Urinary bladder (tissue), 4 donors: ENCODE measurements around the gene HOXA5. TPM values are rescaled to one million over a fixed set of nuclear protein-coding genes. Genes with fewer than 3 reads are reported as not detected.
A peak's percentile ranks its signal among the peaks of the same experiment; 100 is the strongest.

Source experiments
- DNase-seq: peaks from one replicate; pipeline ENCODE4 v3.0.0-alpha.2; 2015; ENCODE audit errors: extremely low spot score
- H3K27ac ChIP-seq: one replicate; pipeline ENCODE4 v1.5.1; 2013; ENCODE audit warnings: low read depth, mild to moderate bottlenecking, moderate library complexity
- H3K36me3 ChIP-seq: one replicate; pipeline ENCODE4 v1.6.1; 2013; ENCODE audit warnings: mild to moderate bottlenecking, moderate library complexity; ENCODE audit not compliant: insufficient read depth
- H3K4me1 ChIP-seq: one replicate; pipeline ENCODE4 v1.6.1; 2013; ENCODE audit warnings: mild to moderate bottlenecking, moderate library complexity; ENCODE audit not compliant: insufficient read depth
- H3K4me3 ChIP-seq: one replicate; pipeline ENCODE4 v1.5.1; 2013; ENCODE audit warnings: low read depth, low read length
- WGBS: extraction: QIAGEN DNeasy Blood & Tissue Kit; methylation state at CpG from one replicate; pipeline ENCODE4 v1.1.7; 2013; 5-methylcytosine and 5-hydroxymethylcytosine counted together
- polyA plus RNA-seq: library from polyadenylated mRNA; stranded (reverse); fragments of 200-250 nt; gene quantifications from one replicate; pipeline ENCODE4 v1.2.3, GENCODE V29; 2013
- total RNA-seq: library from RNA; depleted of rRNA; stranded (reverse); fragments of >200 nt; gene quantifications from one replicate; pipeline ENCODE4 v1.2.3, GENCODE V29; 2014
- donor health status: healthy with polysubstance abuse.
- donor health status: healthy.

Gene HOXA5
- total and polyA plus RNA-seq, 2 donors = 9.9 to 12.5 TPM

GRCh38 chr7:27185854-27186667 lies 42.6 kb upstream of the HOXA5 start:
- peak overlapping the region; percentile 97 for H3K27ac ChIP-seq
- peak overlapping the region; percentile 57 for H3K4me3 ChIP-seq
- H3K4me1 ChIP-seq = peaks cover 1% of the 10 kb centered on the region
- H3K36me3 ChIP-seq = no peaks in the 10 kb centered on the region
- WGBS = 6% methylated on average over 24 of the region's 24 CpGs
- DNase-seq = no peak

DNA sequence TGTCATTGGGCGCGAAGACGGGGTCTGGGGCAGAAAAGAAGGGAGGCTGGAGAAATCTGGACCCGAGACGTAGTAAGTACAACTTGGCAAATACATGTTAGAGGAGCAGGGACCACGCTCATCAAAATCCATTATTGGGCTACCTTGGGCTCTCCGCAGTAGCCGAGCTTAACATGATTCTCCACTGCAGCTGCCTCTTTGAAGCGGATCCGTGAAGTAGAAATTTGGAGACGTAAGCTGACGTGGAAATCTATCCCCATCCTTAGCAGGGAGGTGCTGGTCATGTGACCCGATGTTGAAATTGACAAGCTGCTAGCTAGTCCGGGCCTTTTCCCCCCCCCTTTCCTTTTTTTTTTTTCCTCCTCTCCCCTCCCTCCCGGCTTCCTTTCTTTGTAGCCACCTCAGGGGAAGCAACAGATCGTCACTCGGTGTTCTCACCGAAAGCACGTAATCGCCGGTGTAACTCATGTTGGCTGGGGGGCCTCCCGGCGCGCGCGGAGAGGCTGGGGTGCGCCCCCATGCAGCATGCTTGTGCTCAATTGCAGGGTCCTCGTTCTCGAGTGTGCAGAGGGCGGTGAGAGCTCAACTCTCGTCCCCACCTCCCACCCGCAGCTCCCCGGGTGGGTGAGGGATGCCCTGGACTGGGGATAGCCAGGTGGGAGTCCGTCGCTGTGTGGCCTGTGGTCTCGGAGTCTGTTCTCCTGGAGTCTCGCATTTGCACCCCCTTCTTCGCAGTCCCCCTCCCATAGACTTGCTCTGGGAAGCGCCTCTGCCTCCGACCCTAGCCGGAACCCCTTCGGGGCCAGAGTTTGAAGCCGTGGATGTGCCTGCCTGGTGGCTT lies 41.8 kb upstream of the HOXA5 start, which contains the start of gene HOXA11:
Gene HOXA11 (minus strand): TSS at position 220 of the 841 bp plus-strand sequence. CDS start 88 bp downstream, at position 132.
- WGBS = 2% methylated on average over 43 of the region's 43 CpGs
- Histone ChIP-seq H3K4me3 (peak within 1 kb of the TSS; percentile 82), H3K4me1 (peaks cover 1% of the 10 kb centered on the region), H3K27ac (peak within 1 kb of the TSS; percentile 97), H3K36me3 (no peaks in the 10 kb centered on the region)
- peak; percentile 87 for DNase-seq

GRCh38 chr7:27184337-27185012 lies 41.0 kb upstream of the HOXA5 start:
- H3K27ac ChIP-seq = peak overlapping the region; percentile 95

DNA sequence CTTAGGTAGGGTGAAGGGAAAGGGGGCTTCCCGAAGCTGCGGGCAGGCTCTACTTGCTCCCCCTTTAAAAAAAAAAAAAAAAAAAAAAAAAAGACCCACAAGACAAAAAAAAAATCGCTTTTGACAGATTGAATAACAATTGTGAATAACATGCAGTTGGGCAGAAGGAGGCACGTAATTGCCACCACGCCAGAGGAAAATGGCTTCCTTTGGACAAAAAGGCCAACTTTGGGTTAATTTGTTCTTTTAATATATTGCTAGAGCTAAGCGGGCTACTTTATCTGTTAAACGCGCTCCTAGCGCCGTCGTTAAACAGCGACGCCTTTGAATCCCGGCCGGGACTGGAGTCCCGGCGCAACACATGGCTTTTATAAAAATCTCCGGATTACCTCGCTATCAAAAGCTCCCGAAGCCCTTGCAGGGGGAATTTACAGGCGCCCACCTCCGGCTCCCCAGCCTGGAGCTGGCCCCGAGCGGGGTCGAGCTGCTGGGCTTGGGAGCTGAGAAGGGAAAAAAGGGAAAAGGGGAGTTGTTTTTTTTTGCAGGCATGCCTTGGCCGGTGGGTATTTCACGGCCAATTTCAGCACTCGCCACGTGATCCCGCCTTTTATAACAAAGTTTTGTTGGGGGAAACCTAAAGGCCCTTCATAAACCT lies 40.3 kb upstream of the HOXA5 start:
- DNase-seq = no peak
- Histone ChIP-seq H3K27ac (peak overlapping the region; percentile 95), H3K4me3 (peak overlapping the region; percentile 82), H3K36me3 (no peaks in the 10 kb centered on the region), H3K4me1 (no peaks in the 10 kb centered on the region)
- under 1% methylated on average over 30 of the region's 30 CpGs for WGBS

More at GRCh38 chr7:27184337-27185012, 41.0 kb upstream of the HOXA5 start:
- Histone ChIP-seq H3K4me1 (no peaks in the 10 kb centered on the region), H3K4me3 (peak overlapping the region; percentile 82), H3K36me3 (no peaks in the 10 kb centered on the region)
- WGBS = under 1% methylated on average over 72 of the region's 72 CpGs
- DNase-seq = no peak

DNA sequence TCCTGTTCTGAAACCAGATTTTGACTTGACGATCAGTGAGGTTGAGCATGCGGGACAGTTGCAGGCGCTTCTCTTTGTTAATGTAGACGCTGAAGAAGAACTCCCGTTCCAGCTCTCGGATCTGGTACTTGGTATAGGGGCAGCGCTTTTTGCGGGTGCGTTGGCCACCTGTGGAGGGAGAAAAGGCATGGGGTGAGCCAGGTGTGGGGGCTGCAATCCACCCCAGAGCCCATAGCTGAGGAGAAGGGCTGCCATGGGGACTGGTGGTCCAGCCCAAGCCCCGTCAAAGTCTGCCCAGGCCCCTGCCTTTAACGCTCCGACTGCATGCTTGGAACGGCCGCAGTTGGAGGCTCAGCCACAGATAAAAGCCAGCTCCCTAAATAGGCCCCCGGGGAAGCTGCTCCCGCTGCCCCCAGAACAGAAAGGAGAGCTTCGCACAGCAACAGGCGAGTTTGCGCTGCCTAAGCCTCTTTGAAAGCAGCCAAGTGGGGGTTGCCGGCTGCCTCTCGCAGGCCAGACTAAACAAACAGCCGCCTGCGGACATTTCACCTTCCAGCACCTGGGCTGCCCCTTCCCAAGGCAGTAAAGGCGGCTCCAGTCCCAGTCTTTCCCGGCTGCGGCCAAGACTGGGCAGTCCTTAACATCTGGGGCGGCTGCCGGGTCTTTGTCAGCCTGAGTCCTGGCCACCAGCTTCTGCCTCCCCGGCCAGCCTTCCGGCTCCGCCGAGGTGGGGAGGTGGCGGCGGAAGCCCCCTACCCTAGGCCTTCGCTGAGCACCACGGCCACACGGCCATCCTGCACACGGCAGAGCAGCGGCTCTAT lies 39.6 kb upstream of the HOXA5 start:
- Histone ChIP-seq H3K4me1 (no peaks in the 10 kb centered on the region), H3K4me3 (peak overlapping the region; percentile 82), H3K27ac (peak overlapping the region; percentile 63), H3K36me3 (no peaks in the 10 kb centered on the region)
- DNase-seq = no peak
- WGBS = 10% methylated on average over 39 of the region's 39 CpGs

GRCh38 chr7:27182285-27182841 lies 38.9 kb upstream of the HOXA5 start:
- WGBS = 52% methylated on average over 4 of the region's 4 CpGs
- peak overlapping the region; percentile 82 for H3K4me3 ChIP-seq
- H3K36me3 ChIP-seq = no peaks in the 10 kb centered on the region
- no peak for DNase-seq
- H3K27ac ChIP-seq = no peak overlapping the region
- H3K4me1 ChIP-seq = no peaks in the 10 kb centered on the region

DNA sequence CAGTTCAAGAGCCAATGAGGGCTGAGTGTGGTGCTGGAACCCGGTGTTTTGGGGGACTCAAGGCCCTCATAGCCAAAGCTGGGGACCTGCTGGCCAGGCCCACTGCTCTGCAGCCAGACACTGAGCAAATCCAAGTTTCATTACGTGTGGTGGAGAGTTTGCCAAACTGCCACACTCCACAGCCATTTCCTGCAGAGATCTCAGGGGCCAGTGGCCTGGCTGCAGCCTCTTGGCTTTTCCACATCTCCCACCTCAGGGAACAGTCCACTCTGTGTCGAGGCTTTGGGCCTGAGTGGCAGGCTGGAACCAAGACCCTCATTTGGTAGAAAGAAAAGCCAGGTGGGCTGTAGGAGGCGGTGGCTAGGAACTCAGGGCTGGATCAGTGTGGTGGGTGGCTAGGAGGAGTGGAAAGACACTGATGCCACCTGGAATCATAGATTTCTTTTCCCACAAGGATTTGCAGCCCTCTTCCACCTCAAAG lies 38.4 kb upstream of the HOXA5 start:
- Histone ChIP-seq H3K4me1 (no peaks in the 10 kb centered on the region), H3K36me3 (no peaks in the 10 kb centered on the region), H3K4me3 (peak overlapping the region; percentile 11), H3K27ac (no peak overlapping the region)
- DNase-seq = no peak
- 57% methylated on average over 4 of the region's 4 CpGs for WGBS

DNA sequence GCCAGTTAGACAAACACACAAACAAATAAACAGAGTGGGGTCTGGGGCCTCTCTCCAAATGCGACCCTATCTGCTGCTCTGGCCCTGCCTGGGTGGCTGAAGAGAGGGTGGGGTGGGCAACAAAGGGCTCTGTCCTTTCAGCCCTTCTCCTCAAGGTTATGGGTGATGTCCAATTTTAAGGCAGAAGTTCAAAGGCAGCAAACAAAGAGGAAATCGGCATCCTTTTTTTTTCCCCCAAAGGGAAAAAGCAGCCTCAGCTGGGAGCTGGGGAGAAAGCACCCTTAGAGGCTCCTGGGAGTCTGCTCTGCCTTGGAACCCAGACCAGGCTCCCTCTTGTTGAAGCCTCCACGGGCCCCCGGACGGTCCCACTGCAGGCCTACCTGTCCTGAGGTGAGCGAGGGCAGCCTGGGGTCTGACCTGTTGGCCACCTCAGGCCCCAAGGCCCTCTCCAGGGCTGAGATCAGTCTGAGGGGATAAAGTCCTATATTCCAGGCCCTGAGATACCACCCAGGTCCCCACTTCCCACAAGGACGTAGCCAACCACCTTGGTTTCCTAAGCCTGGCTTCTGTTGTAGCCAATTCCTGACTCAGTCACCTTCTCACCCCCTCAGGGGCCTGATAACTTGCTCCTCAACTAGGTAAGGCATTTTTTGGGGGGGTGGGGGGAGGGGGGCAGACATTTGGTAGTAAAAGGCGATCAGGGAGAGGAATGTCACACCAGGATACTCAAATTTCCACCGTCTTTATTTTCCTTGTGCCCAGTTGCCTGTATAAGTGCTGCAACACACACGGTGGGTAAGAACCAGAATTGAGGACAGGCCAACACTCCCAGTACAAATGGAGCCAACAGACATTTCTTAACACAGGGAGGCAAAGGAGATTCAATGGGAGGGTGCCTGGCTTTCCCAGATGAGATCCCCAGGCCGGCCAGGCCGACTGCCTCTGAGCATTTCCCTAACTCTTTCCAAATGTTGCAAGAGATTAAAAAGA lies 37.2 kb upstream of the HOXA5 start:
- Histone ChIP-seq H3K27ac (peak overlapping the region; percentile 73), H3K4me1 (no peaks in the 10 kb centered on the region), H3K4me3 (peak overlapping the region; percentile 1), H3K36me3 (no peaks in the 10 kb centered on the region)
- 58% methylated on average over 12 of the region's 12 CpGs for WGBS
- no peak for DNase-seq

DNA sequence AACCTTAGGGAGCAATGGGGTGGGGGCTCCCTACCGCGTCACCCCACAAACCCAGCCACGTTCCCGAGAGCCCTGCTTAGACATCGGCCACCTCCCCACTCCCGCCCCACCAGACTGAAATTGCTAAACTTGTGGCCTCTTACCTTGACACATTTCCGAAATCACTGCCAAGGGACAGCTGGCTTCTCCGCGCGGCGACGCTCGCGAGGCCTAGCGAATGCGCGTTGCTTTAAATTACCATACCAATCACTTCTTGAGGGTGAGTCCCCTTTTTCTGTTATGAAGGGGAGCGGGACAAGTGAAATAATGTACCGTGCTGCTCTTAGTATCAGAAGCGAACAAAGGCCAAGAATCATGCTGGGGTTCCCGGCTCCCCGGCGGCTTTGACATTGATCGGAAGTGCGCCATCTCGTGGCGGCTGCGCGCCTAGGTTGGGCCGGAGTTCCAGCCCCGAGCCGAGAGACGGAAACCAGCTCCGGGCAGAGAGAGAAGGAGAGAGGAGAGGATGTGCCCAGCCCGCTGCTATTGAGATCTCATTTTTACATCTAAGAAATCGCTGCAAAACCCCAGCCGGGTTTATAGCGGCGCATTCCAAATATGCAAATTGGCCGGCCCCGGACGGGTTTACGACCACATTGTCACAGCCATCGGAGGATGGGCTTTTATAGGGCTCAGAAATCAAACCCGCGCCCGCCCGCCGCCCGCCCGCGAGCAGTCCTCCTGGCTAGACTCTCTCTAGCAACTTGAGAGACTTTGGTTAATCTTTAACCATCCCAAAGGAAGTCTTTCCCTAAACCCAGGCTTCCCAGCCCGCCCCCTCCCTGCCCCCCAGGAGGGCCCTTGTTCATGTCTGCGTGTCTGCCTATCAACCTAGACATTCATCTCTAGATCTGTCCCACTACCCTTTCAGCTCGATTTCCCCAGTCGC lies 36.3 kb upstream of the HOXA5 start:
- Histone ChIP-seq H3K4me1 (no peaks in the 10 kb centered on the region), H3K4me3 (peak overlapping the region; percentile 47), H3K36me3 (no peaks in the 10 kb centered on the region), H3K27ac (peak overlapping the region; percentile 90)
- no peak for DNase-seq
- 5% methylated on average over 56 of the region's 56 CpGs for WGBS

DNA sequence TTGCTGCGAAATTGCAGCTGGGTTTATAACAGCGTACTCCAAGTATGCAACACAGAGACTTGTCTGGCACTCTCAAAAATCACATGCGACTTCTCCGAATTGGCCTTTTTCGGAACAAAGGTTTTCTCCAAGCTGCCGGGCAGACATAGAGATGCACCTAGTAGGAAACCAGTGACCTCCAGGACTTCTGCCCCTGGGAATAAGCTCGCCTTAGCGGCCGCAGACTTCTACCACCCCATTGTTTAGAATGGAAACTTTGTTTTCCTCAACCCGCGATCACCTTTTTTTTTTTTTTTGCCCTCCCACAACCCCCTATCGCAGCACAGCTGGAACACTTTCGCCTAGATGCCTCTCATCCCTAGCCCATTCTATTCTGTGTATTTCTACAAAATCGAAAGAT lies 35.5 kb upstream of the HOXA5 start:
- H3K4me3 ChIP-seq = peak overlapping the region; percentile 47
- no peak for DNase-seq
- H3K27ac ChIP-seq = peak overlapping the region; percentile 90
- no peaks in the 10 kb centered on the region for H3K36me3 ChIP-seq
- H3K4me1 ChIP-seq = no peaks in the 10 kb centered on the region
- 27% methylated on average over 14 of the region's 14 CpGs for WGBS
